Measurements from ENCODE around the gene PRR30. TPM values are rescaled to one million over a fixed set of nuclear protein-coding genes. Genes with fewer than 3 reads are reported as not detected.

Gene PRR30
- total RNA-seq, 2 experiments from 2014 or later = not detected

DNA sequence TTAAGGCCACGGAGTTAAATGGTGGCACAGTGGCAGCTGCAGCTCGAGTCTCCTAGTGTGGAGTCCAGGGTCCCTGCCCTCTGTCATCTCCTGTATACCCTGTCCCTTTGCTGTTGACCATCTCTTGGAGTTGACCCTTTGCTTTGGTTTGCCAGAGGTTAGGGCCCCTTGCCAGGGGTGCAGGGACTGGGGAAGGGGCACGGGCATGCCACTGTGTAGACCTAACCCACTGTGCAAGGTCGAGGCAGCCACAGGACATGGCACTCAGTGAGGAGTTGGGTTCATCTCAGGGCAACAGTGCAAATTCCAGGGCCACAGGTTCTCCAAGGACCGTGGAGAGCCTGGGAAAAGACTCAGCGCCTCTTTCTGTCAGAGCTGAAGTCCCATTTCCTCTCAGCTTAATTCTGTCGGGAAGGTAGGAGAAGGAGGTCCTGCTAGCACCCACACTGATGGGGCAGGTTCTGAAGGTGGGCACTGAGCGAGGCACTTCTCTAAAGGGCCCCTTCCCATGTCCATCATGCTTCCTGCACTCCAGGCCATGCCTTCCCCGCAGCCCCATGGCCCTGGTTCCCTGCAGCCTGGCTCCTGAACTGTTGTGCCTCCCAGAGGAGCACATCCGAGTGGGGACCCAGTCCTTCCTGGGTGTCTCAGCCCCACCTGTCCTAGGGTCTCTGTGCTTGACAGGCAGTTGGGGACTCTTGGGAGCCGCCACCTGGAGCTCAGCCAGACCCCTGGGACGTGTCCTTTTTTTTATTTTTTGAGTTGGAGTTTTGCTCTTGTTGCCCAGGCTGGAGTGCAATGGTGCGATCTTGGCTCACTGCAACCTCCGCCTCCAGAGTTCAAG, 49.9 kb downstream of the PRR30 start:
- POLR2A ChIA-PET = interaction anchor here (2.3 to 11.8 kb wide), 3 partner anchors 16 to 45 kb away, joined by 14 to 125 read pairs (median 107); partner anchors contain the start of genes AGBL5, OST4 and PREB
- Mint-ChIP-seq H3K27me3 (no peaks in the 10 kb centered on the region), H3K27ac (no peak overlapping the region), H3K4me3 (no peak overlapping the region), H3K4me1 (peaks cover 27% of the 10 kb centered on the region), H3K9me3 (no peaks in the 10 kb centered on the region), H3K36me3 (ENCODE audit: low read depth) (no peaks in the 10 kb centered on the region)
- CTCF ChIA-PET = interaction anchor here (0.7 to 1.9 kb wide), 6 partner anchors 8 to 1201 kb away, joined by 3 to 5 read pairs (median 3); partner anchors contain the start of gene OST4
- no peak for DNase-seq

DNA sequence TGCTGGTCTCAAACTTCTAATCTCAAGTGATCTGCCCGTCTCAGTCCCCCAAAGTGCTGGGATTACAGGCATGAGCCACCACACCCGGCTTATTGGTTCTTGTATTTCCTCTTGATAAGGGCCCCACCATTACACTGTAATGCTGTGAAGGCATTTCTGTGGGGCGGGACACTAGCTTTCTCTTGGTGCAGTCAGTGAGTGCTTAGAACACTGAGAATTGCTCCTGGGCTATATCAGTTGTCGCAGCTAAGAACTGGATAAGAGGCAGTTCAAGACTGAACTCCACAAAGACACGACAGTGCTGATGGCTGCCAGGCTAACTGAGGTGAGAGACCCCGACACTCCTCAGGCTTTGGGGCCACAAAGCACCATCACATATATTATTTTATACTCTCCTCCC, 50.6 kb downstream of the PRR30 start:
- Mint-ChIP-seq H3K36me3 (ENCODE audit: low read depth) (no peaks in the 10 kb centered on the region), H3K27ac (no peak overlapping the region), H3K4me1 (peaks cover 31% of the 10 kb centered on the region), H3K4me3 (no peak overlapping the region), H3K9me3 (no peaks in the 10 kb centered on the region), H3K27me3 (no peaks in the 10 kb centered on the region)
- POLR2A ChIA-PET = interaction anchor here (2.3 to 11.8 kb wide), 3 partner anchors 15 to 45 kb away, joined by 14 to 125 read pairs (median 107); partner anchors contain the start of genes AGBL5, OST4 and PREB
- CTCF ChIA-PET = interaction anchor here (1.1 to 2.7 kb wide), 4 partner anchors 8 to 215 kb away, joined by 4 to 10 read pairs (median 6); partner anchors contain the start of gene OST4
- DNase-seq = no peak

DNA sequence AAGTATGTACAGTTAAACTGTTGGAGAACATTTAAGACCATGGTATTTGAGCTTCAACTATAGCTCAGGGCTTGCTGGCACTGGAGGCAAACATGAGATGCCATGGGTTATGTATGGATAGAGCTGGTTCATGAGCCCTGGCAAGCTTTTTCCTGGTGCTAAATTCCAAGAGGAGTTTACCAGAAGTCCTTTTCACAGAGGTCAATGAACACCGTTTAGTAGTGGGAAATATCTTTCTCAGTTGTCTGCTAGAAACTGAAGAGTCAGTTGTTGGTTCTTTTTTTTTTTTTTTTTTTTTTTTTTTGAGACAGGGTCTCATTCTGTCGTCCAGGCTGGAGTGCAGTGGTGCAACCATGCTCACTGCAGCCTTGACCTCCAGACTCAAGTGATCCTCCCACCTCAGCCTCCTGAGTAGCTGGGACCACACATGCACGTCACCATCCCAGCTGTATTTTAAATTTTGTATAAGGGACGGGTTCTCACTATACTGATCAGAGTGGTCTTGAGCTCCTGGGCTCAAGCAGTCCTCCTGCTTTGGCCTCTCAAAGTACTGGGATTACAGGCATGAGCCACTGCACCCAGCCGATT, 51.3 kb downstream of the PRR30 start:
- POLR2A ChIA-PET = interaction anchor here (2.3 to 11.8 kb wide), 4 partner anchors 14 to 46 kb away, joined by 7 to 125 read pairs (median 60); partner anchors contain the start of genes AGBL5, OST4 and PREB

More for the DNA sequence above, 51.3 kb downstream of the PRR30 start:
- Mint-ChIP-seq H3K36me3 (ENCODE audit: low read depth) (no peaks in the 10 kb centered on the region), H3K9me3 (no peaks in the 10 kb centered on the region), H3K27ac (no peak overlapping the region), H3K4me3 (no peak overlapping the region), H3K27me3 (no peaks in the 10 kb centered on the region), H3K4me1 (peaks cover 32% of the 10 kb centered on the region)
- DNase-seq = no peak
- CTCF ChIA-PET = interaction anchor here (0.7 to 2.7 kb wide), 9 partner anchors 9 to 758 kb away, joined by 3 to 10 read pairs (median 4); partner anchors contain the start of genes ATRAID, OST4 and SLC5A6

Other genes with a start within 250 kb of the PRR30 start
- gene MAPRE3, start 168.8 kb downstream of the PRR30 start, total RNA-seq = 1 to 10 TPM; 2.7 TPM
- 10 to 100 TPM; 80.4 to 80.7 TPM for gene TMEM214, start 106.4 kb downstream of the PRR30 start, total RNA-seq
- gene AGBL5, start 87.7 kb downstream of the PRR30 start, total RNA-seq = 10 to 100 TPM; 16.9 to 18.3 TPM
- 100 to 1,000 TPM; 305 to 312 TPM for gene OST4, start 67.8 kb downstream of the PRR30 start, total RNA-seq
- gene EMILIN1, start 60.8 kb downstream of the PRR30 start, total RNA-seq = under 1 TPM; 0.70 to 0.78 TPM
- gene KHK, start 52.6 kb downstream of the PRR30 start, total RNA-seq = 1 to 10 TPM; 5.6 to 6.6 TPM
- 1 to 10 TPM in 1 of 2 experiments, under 1 TPM in 1; 0.75 to 1.2 TPM for gene CGREF1, start 20.3 kb downstream of the PRR30 start, total RNA-seq
- gene ABHD1, start 15.6 kb downstream of the PRR30 start, total RNA-seq = under 1 TPM; 0.13 to 0.20 TPM
- 10 to 100 TPM; 67.4 to 72.7 TPM for gene PREB, start 4.8 kb downstream of the PRR30 start, total RNA-seq
- gene TCF23, start 9.6 kb upstream of the PRR30 start, total RNA-seq = not detected
- 10 to 100 TPM; 94.9 to 97.8 TPM for gene ATRAID, start 72.6 kb upstream of the PRR30 start, total RNA-seq
- gene SLC5A6, start 72.9 kb upstream of the PRR30 start, total RNA-seq = 10 to 100 TPM; 20.8 to 23.6 TPM
- gene CAD, start 78.0 kb upstream of the PRR30 start, total RNA-seq = 10 to 100 TPM; 39.7 TPM
- under 1 TPM; 0.45 TPM for gene SLC30A3, start 123.6 kb upstream of the PRR30 start, total RNA-seq
- not detected for gene DNAJC5G, start 136.0 kb upstream of the PRR30 start, total RNA-seq
- gene TRIM54, start 143.0 kb upstream of the PRR30 start, total RNA-seq = under 1 TPM in 1 of 2 experiments, not detected in 1; 0.13 TPM
- 1 to 10 TPM; 2.2 to 3.0 TPM for gene UCN, start 169.0 kb upstream of the PRR30 start, total RNA-seq
- 10 to 100 TPM; 83.3 to 83.9 TPM for gene MPV17, start 183.7 kb upstream of the PRR30 start, total RNA-seq
- gene GTF3C2, start 217.4 kb upstream of the PRR30 start, total RNA-seq = 10 to 100 TPM; 49.0 to 49.1 TPM
- gene EIF2B4, start 230.9 kb upstream of the PRR30 start, total RNA-seq = 10 to 100 TPM; 34.1 to 36.9 TPM
- 100 to 1,000 TPM; 116 to 123 TPM for gene SNX17, start 231.2 kb upstream of the PRR30 start, total RNA-seq
- 10 to 100 TPM; 15.6 to 16.7 TPM for gene ZNF513, start 241.3 kb upstream of the PRR30 start, total RNA-seq

All from activated CD4-positive, alpha-beta memory T cell treated with anti-CD3 and anti-CD28 coated beads, Interleukin-2, amount 10 ng/mL, durations not matched to agents 7 days and 5 days (primary cell).